HG02938 (cell line): Measurements from ENCODE around the gene CPLANE2.
A peak's percentile ranks its signal among the peaks of the same experiment; 100 is the strongest.
"Not testable (repeated sequence)": the region's sequence is repeated elsewhere in the genome, so short reads cannot be mapped to it uniquely, and the experiment has no call there.

Experiments
- ATAC-seq: cut with Tn5 transposase; IDR thresholded peaks from one replicate; pipeline ENCODE4 v1.9.1; 2021; ENCODE audit warnings: mild to moderate bottlenecking, moderate library complexity; ENCODE audit not compliant: unreplicated experiment

Gene CPLANE2

GRCh38 chr1:16210581-16210980 lies 26.4 kb downstream of the CPLANE2 start:
- no peak for ATAC-seq

GRCh38 chr1:16209847-16210407 lies 27.1 kb downstream of the CPLANE2 start:
- ATAC-seq: no peak

GRCh38 chr1:16209132-16209846 lies 27.7 kb downstream of the CPLANE2 start:
- ATAC-seq: no peak

- no peak for ATAC-seq
Observed at GRCh38 chr1:16208270-16208987, 28.6 kb downstream of the CPLANE2 start.

GRCh38 chr1:16207318-16208269 lies 29.4 kb downstream of the CPLANE2 start:
- no peak for ATAC-seq

- peak; percentile 63 for ATAC-seq
Observed at GRCh38 chr1:16206547-16207317, 30.3 kb downstream of the CPLANE2 start.

- no peak for ATAC-seq
Observed at GRCh38 chr1:16205891-16206546, 31.0 kb downstream of the CPLANE2 start.

- no peak for ATAC-seq
Observed at GRCh38 chr1:16205334-16205671, 31.7 kb downstream of the CPLANE2 start.

- ATAC-seq: no peak
Observed at GRCh38 chr1:16204634-16205333, 32.2 kb downstream of the CPLANE2 start.

GRCh38 chr1:16204216-16204615 lies 32.8 kb downstream of the CPLANE2 start:
- no peak for ATAC-seq

GRCh38 chr1:16203550-16203949 lies 33.4 kb downstream of the CPLANE2 start:
- ATAC-seq: no peak

GRCh38 chr1:16202281-16203210 lies 34.4 kb downstream of the CPLANE2 start:
- no peak for ATAC-seq

- no peak for ATAC-seq
Observed at GRCh38 chr1:16199700-16200099, 37.3 kb downstream of the CPLANE2 start.

- ATAC-seq: no peak
Observed at GRCh38 chr1:16199157-16199501, 37.9 kb downstream of the CPLANE2 start.

GRCh38 chr1:16198444-16199156 lies 38.4 kb downstream of the CPLANE2 start:
- ATAC-seq: no peak

- no peak for ATAC-seq
Observed at GRCh38 chr1:16196874-16197273, 40.1 kb downstream of the CPLANE2 start.

GRCh38 chr1:16196139-16196538 lies 40.8 kb downstream of the CPLANE2 start:
- ATAC-seq: not testable (repeated sequence)

GRCh38 chr1:16195518-16195905 lies 41.5 kb downstream of the CPLANE2 start:
- ATAC-seq: no peak
